GM23338 (cell line): ENCODE data around the gene WDR44.
A peak's percentile ranks its signal among the peaks of the same experiment; 100 is the strongest.

Source experiments
- CREB1 ChIP-seq: fragments of 250-450 bp; sonication (Bioruptor Pico); IDR thresholded peaks from 2 replicates; pipeline ENCODE4 v1.5.0; 2020; ENCODE audit warnings: low read depth, mild to moderate bottlenecking, moderate library complexity
- EZH2 ChIP-seq: fragments of 200-600 bp; sonication (generic); IDR thresholded peaks from one replicate; pipeline ENCODE4 v1.8.0; 2017; ENCODE audit warnings: antibody characterized with exemption, mild to moderate bottlenecking, low read depth; ENCODE audit not compliant: unreplicated experiment
- EZH2phosphoT487 ChIP-seq: fragments of 200-600 bp; sonication (generic); IDR thresholded peaks from one replicate; pipeline ENCODE4 v1.8.1; 2018; ENCODE audit warnings: antibody characterized with exemption; ENCODE audit not compliant: unreplicated experiment
- POLR2AphosphoS5 ChIP-seq: IDR thresholded peaks from 2 replicates; pipeline ENCODE4 v1.6.1; 2016; ENCODE audit warnings: antibody characterized with exemption, low read depth
- ZNF114 ChIP-seq: fragments of 250-450 bp; sonication (Bioruptor Pico); IDR thresholded peaks from 2 replicates; pipeline ENCODE4 v1.5.0; 2020; ENCODE audit warnings: mild to moderate bottlenecking, moderate library complexity
- TF ChIP-seq, protein P1 (sequence below), 2 experiments: fragments of 200-600 bp in 1 of 2; sonication (generic) in 1 of 2; conservative IDR thresholded peaks; 2 replicates each; pipeline versions ENCODE4 v1.5.1 to v1.6.1; 2016 to 2017; ENCODE audit warnings: antibody characterized with exemption in 2 of 2, low read depth in 2 of 2, mild to moderate bottlenecking in 2 of 2, moderate library complexity in 1 of 2
- TF ChIP-seq, protein P2 (sequence below): IDR thresholded peaks from one replicate; pipeline ENCODE4 v1.6.1; 2018; ENCODE audit warnings: antibody characterized with exemption; ENCODE audit not compliant: unreplicated experiment

DNA sequence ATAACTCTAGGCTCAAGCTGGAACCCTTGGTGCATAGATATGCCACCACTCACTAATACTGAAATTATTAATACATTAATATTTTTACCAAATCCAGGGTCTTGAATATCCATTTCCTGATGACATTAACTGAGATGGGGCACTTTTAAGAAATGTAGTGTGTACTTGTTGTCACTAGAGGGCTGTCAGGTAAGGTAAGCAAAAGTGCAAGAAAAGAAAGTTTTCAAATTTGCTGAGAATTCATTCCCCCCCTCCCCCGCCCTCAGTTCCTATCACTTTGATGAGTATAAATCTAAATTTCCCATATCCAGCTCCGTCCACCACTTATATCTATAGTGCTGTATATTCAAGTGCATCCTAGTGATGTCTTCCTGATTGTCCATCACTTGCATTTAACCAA, 20.5 kb upstream of the WDR44 start:
- no peak for TF ChIP-seq POLR2AphosphoS5
- TF ChIP-seq, protein P1, sequence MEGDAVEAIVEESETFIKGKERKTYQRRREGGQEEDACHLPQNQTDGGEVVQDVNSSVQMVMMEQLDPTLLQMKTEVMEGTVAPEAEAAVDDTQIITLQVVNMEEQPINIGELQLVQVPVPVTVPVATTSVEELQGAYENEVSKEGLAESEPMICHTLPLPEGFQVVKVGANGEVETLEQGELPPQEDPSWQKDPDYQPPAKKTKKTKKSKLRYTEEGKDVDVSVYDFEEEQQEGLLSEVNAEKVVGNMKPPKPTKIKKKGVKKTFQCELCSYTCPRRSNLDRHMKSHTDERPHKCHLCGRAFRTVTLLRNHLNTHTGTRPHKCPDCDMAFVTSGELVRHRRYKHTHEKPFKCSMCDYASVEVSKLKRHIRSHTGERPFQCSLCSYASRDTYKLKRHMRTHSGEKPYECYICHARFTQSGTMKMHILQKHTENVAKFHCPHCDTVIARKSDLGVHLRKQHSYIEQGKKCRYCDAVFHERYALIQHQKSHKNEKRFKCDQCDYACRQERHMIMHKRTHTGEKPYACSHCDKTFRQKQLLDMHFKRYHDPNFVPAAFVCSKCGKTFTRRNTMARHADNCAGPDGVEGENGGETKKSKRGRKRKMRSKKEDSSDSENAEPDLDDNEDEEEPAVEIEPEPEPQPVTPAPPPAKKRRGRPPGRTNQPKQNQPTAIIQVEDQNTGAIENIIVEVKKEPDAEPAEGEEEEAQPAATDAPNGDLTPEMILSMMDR (conservative IDR thresholded peaks at IDR 0.05; ENCODE audit: low read depth in 2 of 2), result peak in 1 of 2 experiments; percentile 36; a peak in 3 of 4 replicates
- TF ChIP-seq EZH2phosphoT487, result no peak
- no peak for TF ChIP-seq EZH2
- TF ChIP-seq CREB1 (CRISPR knock-in tag), result no peak
- TF ChIP-seq ZNF114, result no peak
- TF ChIP-seq, protein P2, sequence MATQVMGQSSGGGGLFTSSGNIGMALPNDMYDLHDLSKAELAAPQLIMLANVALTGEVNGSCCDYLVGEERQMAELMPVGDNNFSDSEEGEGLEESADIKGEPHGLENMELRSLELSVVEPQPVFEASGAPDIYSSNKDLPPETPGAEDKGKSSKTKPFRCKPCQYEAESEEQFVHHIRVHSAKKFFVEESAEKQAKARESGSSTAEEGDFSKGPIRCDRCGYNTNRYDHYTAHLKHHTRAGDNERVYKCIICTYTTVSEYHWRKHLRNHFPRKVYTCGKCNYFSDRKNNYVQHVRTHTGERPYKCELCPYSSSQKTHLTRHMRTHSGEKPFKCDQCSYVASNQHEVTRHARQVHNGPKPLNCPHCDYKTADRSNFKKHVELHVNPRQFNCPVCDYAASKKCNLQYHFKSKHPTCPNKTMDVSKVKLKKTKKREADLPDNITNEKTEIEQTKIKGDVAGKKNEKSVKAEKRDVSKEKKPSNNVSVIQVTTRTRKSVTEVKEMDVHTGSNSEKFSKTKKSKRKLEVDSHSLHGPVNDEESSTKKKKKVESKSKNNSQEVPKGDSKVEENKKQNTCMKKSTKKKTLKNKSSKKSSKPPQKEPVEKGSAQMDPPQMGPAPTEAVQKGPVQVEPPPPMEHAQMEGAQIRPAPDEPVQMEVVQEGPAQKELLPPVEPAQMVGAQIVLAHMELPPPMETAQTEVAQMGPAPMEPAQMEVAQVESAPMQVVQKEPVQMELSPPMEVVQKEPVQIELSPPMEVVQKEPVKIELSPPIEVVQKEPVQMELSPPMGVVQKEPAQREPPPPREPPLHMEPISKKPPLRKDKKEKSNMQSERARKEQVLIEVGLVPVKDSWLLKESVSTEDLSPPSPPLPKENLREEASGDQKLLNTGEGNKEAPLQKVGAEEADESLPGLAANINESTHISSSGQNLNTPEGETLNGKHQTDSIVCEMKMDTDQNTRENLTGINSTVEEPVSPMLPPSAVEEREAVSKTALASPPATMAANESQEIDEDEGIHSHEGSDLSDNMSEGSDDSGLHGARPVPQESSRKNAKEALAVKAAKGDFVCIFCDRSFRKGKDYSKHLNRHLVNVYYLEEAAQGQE, result no peak
